AG04449 (cell line): ENCODE results near the gene MXD4.

Source experiments
- CTCF ChIA-PET: fragments of 350-600 bp; formaldehyde crosslinking; extraction: SDS; loops from one replicate; lab custom pipeline; 2021; ENCODE audit warnings: antibody characterized with exemption; lab: Yijun Ruan, JAX
- POLR2A ChIA-PET: fragments of 400-600, 350-600 bp; formaldehyde crosslinking; extraction: SDS; loops from one replicate; lab custom pipeline; 2020; ENCODE audit warnings: antibody characterized with exemption, inconsistent platforms; lab: Yijun Ruan, JAX
- DNase-seq: peaks from one replicate; pipeline ENCODE4 v3.0.0-alpha.2; 2010; ENCODE audit warnings: low read depth, low spot score
- H3K4me3 ChIP-seq: 2 replicates; pipeline ENCODE4 v1.5.1; 2011; ENCODE audit warnings: low read depth, mild to moderate bottlenecking, control low read depth, low read length
- CTCF ChIP-seq: IDR thresholded peaks from one replicate; pipeline ENCODE4 v1.5.1; 2011; ENCODE audit warnings: mild to moderate bottlenecking, moderate library complexity, low read length, control low read depth, inconsistent platforms; ENCODE audit not compliant: insufficient read depth; ENCODE audit errors: missing control alignments

MXD4 gene

GRCh38 chr4:2258091-2259035, 3.5 kb downstream of the MXD4 start:
- no peak for TF ChIP-seq CTCF
- POLR2A ChIA-PET, result no interaction called here
- DNase-seq, result no peak
- H3K4me3 ChIP-seq, result no peak overlapping the region
- CTCF ChIA-PET, result interaction anchor here (0.6 to 1.3 kb wide), 4 partner anchors 38 to 181 kb away, joined by 3 to 5 read pairs (median 4); no protein-coding TSS in a partner anchor

- no peak overlapping the region for H3K4me3 ChIP-seq
- TF ChIP-seq CTCF, result no peak
- ChIA-PET POLR2A (interaction anchor here (1.0 kb wide), 1 partner anchor 248 kb away, joined by 3 read pairs; no protein-coding TSS in a partner anchor), CTCF (interaction anchor here (0.6 to 1.0 kb wide), 3 partner anchors 37 to 182 kb away, joined by 3 to 5 read pairs (median 4); no protein-coding TSS in a partner anchor)
- DNase-seq, result no peak
Observed at GRCh38 chr4:2257361-2258081, 4.4 kb downstream of the MXD4 start.

GRCh38 chr4:2256781-2257191, 5.1 kb downstream of the MXD4 start:
- ChIA-PET POLR2A (interaction anchor here (1.0 kb wide), 1 partner anchor 247 kb away, joined by 3 read pairs; no protein-coding TSS in a partner anchor), CTCF (no interaction called here)
- DNase-seq, result no peak
- TF ChIP-seq CTCF, result no peak
- no peak overlapping the region for H3K4me3 ChIP-seq

- POLR2A ChIA-PET, result no interaction called here
- CTCF ChIA-PET, result no interaction called here
- no peak for DNase-seq
- no peak for TF ChIP-seq CTCF
- no peak overlapping the region for H3K4me3 ChIP-seq
Observed at GRCh38 chr4:2256156-2256731, 5.7 kb downstream of the MXD4 start.

- H3K4me3 ChIP-seq, result no peak overlapping the region
- CTCF ChIA-PET, result no interaction called here
- no peak for TF ChIP-seq CTCF
- no peak for DNase-seq
- POLR2A ChIA-PET, result no interaction called here
Observed at GRCh38 chr4:2255501-2256155, 6.3 kb downstream of the MXD4 start.
